ENCODE results near the gene PAK1. TPM values are rescaled to one million over a fixed set of nuclear protein-coding genes. Genes with fewer than 3 reads are reported as not detected.

Gene PAK1
- total and polyA plus RNA-seq, 2 donors (not counting 1 experiment from before 2014, with no cell fraction given): 34.6 to 37.7 TPM

- Histone ChIP-seq H3K27me3 (ENCODE audit: control insufficient read depth, insufficient read depth, low read length) (no peaks in the 10 kb centered on the region), H2AFZ (ENCODE audit: low read length) (peak overlapping the region; percentile 42), H3K36me3 (ENCODE audit: control insufficient read depth, insufficient read depth, low read length) (no peaks in the 10 kb centered on the region), H3K4me1 (ENCODE audit: control insufficient read depth, extremely low read depth, insufficient read depth, low read length) (no peaks in the 10 kb centered on the region), H3K27ac (ENCODE audit: insufficient read depth, low read length) (no peak overlapping the region), H3K79me2 (ENCODE audit: control insufficient read depth, insufficient read depth, low read length) (no peaks in the 10 kb centered on the region), H3K9ac (ENCODE audit: insufficient read depth, low read length) (no peak overlapping the region), H3K4me2 (ENCODE audit: extremely low read depth, insufficient read depth, low read length) (no peak overlapping the region), H4K20me1 (ENCODE audit: control insufficient read depth, extremely low read depth, insufficient read depth, low read length) (no peaks in the 10 kb centered on the region), H3K9me3 (ENCODE audit: control insufficient read depth, insufficient read depth, low read depth, low read length) (no peaks in the 10 kb centered on the region), H3K4me3 (replicated peaks in 1 of 4; ENCODE audit: control extremely low read depth in 1 of 4, insufficient read depth in 1 of 4, low read depth in 3 of 4, low read length in 4 of 4) (no peak overlapping the region)
- DNase-seq (ENCODE audit: low read depth in 2 of 2): peak in 1 of 2 donors; percentile 58
- TF ChIP-seq CTCF (conservative IDR thresholded peaks at IDR 0.05 in 1 of 2, IDR thresholded peaks at IDR 0.05 in 1 of 2; ENCODE audit: low read depth in 1 of 2, low read length in 2 of 2): no peak
Measured at GRCh38 chr11:77278595-77279506, 195.0 kb downstream of the PAK1 start.

- TF ChIP-seq CTCF (conservative IDR thresholded peaks at IDR 0.05 in 1 of 2, IDR thresholded peaks at IDR 0.05 in 1 of 2; ENCODE audit: low read depth in 1 of 2, low read length in 2 of 2): no peak
- TF ChIP-seq EZH2 (IDR thresholded peaks at IDR 0.05; ENCODE audit: low read length, missing control alignments): no peak
- H2AFZ ChIP-seq (ENCODE audit: low read length): no peak overlapping the region
- no peak overlapping the region for H3K4me2 ChIP-seq (ENCODE audit: extremely low read depth, insufficient read depth, low read length)
- H3K79me2 ChIP-seq (ENCODE audit: control insufficient read depth, insufficient read depth, low read length): no peaks in the 10 kb centered on the region
- H3K27ac ChIP-seq (ENCODE audit: insufficient read depth, low read length): no peak overlapping the region
- no peak overlapping the region for H3K4me3 ChIP-seq (replicated peaks in 1 of 4; ENCODE audit: control extremely low read depth in 1 of 4, insufficient read depth in 1 of 4, low read depth in 3 of 4, low read length in 4 of 4)
- H4K20me1 ChIP-seq (ENCODE audit: control insufficient read depth, extremely low read depth, insufficient read depth, low read length): no peaks in the 10 kb centered on the region
- peak in 1 of 2 donors; percentile 37 for DNase-seq (ENCODE audit: low read depth in 2 of 2)
- no peaks in the 10 kb centered on the region for H3K36me3 ChIP-seq (ENCODE audit: control insufficient read depth, insufficient read depth, low read length)
- H3K4me1 ChIP-seq (ENCODE audit: control insufficient read depth, extremely low read depth, insufficient read depth, low read length): no peaks in the 10 kb centered on the region
- no peaks in the 10 kb centered on the region for H3K9me3 ChIP-seq (ENCODE audit: control insufficient read depth, insufficient read depth, low read depth, low read length)
- H3K27me3 ChIP-seq (ENCODE audit: control insufficient read depth, insufficient read depth, low read length): no peaks in the 10 kb centered on the region
- H3K9ac ChIP-seq (ENCODE audit: insufficient read depth, low read length): no peak overlapping the region
Measured at GRCh38 chr11:77276271-77276670, 197.6 kb downstream of the PAK1 start.

Other genes with a start within 250 kb of the PAK1 start
- not detected in 2 replicates for gene GDPD4, start 172.4 kb downstream of the PAK1 start, total RNA-seq
- not detected in 2 replicates for gene GDPD4, start 172.4 kb downstream of the PAK1 start, polyA plus RNA-seq
- 7.4 and 11.2 TPM in 2 replicates for gene AQP11, start 115.9 kb upstream of the PAK1 start, total RNA-seq
- gene AQP11, start 115.9 kb upstream of the PAK1 start, polyA plus RNA-seq: 1.3 and 1.6 TPM in 2 replicates
- gene CLNS1A, start 163.7 kb upstream of the PAK1 start, total RNA-seq: 130 and 166 TPM in 2 replicates
- gene CLNS1A, start 163.7 kb upstream of the PAK1 start, polyA plus RNA-seq: 144 and 155 TPM in 2 replicates